Measurements from ENCODE around the gene SLC25A33.

GRCh38 chr1:9561429-9561828 lies 22.2 kb downstream of the SLC25A33 start:
- no peak for TF ChIP-seq CTCF (conservative IDR thresholded peaks at IDR 0.05; ENCODE audit: low read depth, low read length)
- TF ChIP-seq EZH2phosphoT487 (IDR thresholded peaks at IDR 0.05; ENCODE audit: borderline replicate concordance, low read length) = no peak

All from PC-3 (cell line).